Esophagus muscularis mucosa (tissue), 4 donors: ENCODE results near the gene ELAPOR1. TPM values are rescaled to one million over a fixed set of nuclear protein-coding genes. Genes with fewer than 3 reads are reported as not detected.

ENCODE experiments used
- DNase-seq: peaks from one replicate; pipeline ENCODE4 v3.0.0-alpha.2; 2017; ENCODE audit errors: extremely low spot score
- H3K27ac ChIP-seq, 4 donors: fragments of 200-600 bp; sonication (generic); replicated peaks in 1 of 4; 1 replicate in 3 of 4; 2 replicates in 1 of 4; pipeline ENCODE4 v1.5.1; 2016 to 2019; ENCODE audit warnings: mild to moderate bottlenecking in 1 of 4
- H3K27me3 ChIP-seq, 4 donors: fragments of 200-600 bp; sonication (generic); one replicate each; pipeline versions ENCODE4 v1.5.1 to v1.6.0; 2016 to 2019
- H3K36me3 ChIP-seq, 4 donors: fragments of 200-600 bp; sonication (generic); one replicate each; pipeline ENCODE4 v1.5.1; 2016 to 2019
- H3K4me1 ChIP-seq, 4 donors: fragments of 200-600 bp; sonication (generic); one replicate each; pipeline ENCODE4 v1.5.1; 2016 to 2019
- H3K4me3 ChIP-seq, 4 donors: fragments of 200-600 bp; sonication (generic); 1 replicate in 2 of 4; 2 replicates in 2 of 4; pipeline ENCODE4 v1.5.1; 2016 to 2019; ENCODE audit warnings: mild to moderate bottlenecking in 4 of 4, moderate library complexity in 1 of 4
- H3K9me3 ChIP-seq, 4 donors: fragments of 200-600 bp; sonication (generic); 1 replicate in 3 of 4; 2 replicates in 1 of 4; pipeline ENCODE4 v1.5.1; 2016 to 2019
- EP300 ChIP-seq: sonication (generic); formaldehyde crosslinking; IDR thresholded peaks from one replicate; pipeline ENCODE4 v1.6.1; 2017; ENCODE audit warnings: antibody characterized with exemption
- POLR2A ChIP-seq: fragments of 450-650 bp; IDR thresholded peaks from one replicate; pipeline ENCODE4 v1.6.1; 2017; ENCODE audit warnings: antibody characterized with exemption, moderate library complexity, mild to moderate bottlenecking, low read depth
- POLR2AphosphoS5 ChIP-seq, 2 donors: sonication (generic); formaldehyde crosslinking; IDR thresholded peaks; one replicate each; pipeline ENCODE4 v1.6.1; 2017; ENCODE audit warnings: antibody characterized with exemption in 2 of 2
- WGBS: methylation state at CpG from one replicate; pipeline ENCODE4 v1.1.5; 2018; 5-methylcytosine and 5-hydroxymethylcytosine counted together
- intact Hi-C: fragments of 100-400 bp; cut with DNase I; formaldehyde crosslinking; loops from one replicate; pipeline ENCODE4 v1.15.1; 2023
- total RNA-seq, 4 donors: library from RNA; depleted of rRNA; stranded (reverse); fragments of >200 nt; gene quantifications; one replicate each; pipeline versions ENCODE4 v1.1.0 to v1.2.1, GENCODE V29; 2016
- TF ChIP-seq, protein P1 (sequence below), 3 experiments: fragments of 200-600 bp in 2 of 3; fragments of 450-650 bp in 1 of 3; sonication (generic) in 2 of 3; IDR thresholded peaks; one replicate each; pipeline ENCODE4 v1.5.1; 2017 to 2019; ENCODE audit warnings: antibody characterized with exemption in 3 of 3, mild to moderate bottlenecking in 2 of 3, moderate library complexity in 1 of 3

ELAPOR1 gene
- total RNA-seq, 4 donors from 2014 or later = 0.34 to 0.83 (median 0.52) TPM; not detected in 1

DNA sequence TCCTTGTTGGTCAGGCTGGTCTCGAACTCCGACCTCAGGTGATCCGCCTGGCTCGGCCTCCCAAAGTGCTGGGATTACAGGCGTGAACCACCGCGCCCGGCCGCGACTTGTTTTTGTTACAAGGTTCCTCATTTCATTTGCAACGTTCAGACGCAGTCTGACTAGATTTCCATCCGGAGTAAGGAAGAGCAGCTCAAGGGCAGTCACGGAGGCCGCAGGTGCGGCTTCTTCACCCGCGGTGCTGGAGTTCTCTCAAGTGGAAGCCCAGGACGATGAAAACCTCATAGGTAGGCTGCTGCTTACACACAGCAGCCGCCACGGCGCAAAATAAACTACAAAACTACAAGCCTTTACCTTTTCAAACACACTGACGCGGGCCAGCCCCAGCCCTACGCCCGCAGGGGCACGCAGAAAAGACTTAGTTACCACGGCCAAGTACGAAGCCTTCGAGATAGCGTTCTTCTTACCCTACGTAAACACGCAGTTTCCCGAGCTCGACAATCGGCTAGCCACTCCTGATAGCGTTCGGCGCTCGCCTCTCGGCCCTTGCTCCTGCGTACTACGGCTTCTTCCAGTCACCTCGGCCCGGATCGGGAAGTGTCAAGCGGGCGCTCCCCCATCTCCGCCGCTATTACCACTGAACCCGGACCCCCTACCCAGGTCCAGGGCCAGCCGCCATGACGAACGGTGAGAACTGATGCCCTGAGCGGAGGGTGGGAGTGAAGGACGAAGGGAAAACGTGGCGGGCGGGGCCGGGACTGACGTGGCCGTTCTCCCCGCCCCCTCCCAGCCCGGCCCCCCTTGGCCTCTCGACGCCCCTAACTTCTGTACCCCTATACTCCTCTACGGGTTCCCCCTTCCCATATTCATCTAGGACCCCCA, 23.5 kb upstream of the ELAPOR1 start, which contains the start of gene TMEM167B:
TMEM167B (plus strand) TSS at position 569 of the 882 bp plus-strand sequence; CDS start at position 678, 109 bp downstream.
- peak; percentile 95 to 96 for TF ChIP-seq POLR2AphosphoS5 (IDR thresholded peaks at IDR 0.05)
- peak; percentile 78 for TF ChIP-seq POLR2A
- no peak for TF ChIP-seq EP300
- no peaks in the 10 kb centered on the region for H3K27me3 ChIP-seq
- H3K36me3 ChIP-seq = peaks cover 0 to 28% (median 15%) of the 10 kb centered on the region in 4 donors
- peaks cover 42 to 60% (median 55%) of the 10 kb centered on the region in 4 donors for H3K4me1 ChIP-seq
- DNase-seq = peak; percentile 97
- peak within 1 kb of the TSS; percentile 94 to 99 (median 98) for H3K27ac ChIP-seq
- intact Hi-C loops = no loop called here
- 4% methylated on average over 57 of the region's 67 CpGs for WGBS
- peak within 1 kb of the TSS; percentile 80 to 94 (median 83) for H3K4me3 ChIP-seq
- H3K9me3 ChIP-seq = no peaks in the 10 kb centered on the region

DNA sequence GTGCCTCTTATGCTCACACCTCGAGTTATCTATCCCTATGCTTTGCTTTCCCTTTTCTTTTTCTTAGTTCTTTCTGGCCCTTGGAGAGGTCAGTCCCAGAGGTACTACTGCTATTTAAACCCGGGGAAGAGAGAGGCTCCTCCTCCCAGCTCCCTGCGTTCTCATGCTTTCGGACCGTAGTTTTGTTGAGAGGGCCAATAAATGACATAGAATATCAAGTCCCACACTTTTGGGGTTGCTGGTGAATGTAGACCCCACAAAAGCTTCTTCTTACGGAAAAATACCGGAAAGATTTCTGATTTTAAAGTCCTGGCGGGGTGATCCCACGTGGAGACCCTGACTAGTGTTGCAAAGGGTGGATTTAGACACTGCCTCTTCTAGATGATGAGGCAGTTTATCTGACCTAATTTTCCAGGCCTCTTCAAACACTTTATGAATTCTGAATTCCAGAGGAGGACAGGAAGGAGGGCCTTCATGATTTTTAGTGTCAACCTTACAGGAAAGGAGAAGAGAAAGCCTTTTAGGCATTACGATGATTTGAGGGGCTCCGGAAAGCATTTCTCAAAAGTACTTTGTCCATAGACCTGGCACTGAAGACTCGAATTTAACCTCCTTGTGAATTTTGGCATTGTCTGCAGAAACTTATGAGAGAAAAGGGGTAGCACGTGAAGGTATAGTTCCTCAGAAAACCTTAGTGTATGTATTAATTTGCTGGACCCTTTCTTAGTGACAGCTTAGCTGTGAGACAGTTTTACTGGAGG, 22.7 kb upstream of the ELAPOR1 start:
- no peak for DNase-seq
- peak overlapping the region; percentile 80 to 94 (median 83) for H3K4me3 ChIP-seq
- no peaks in the 10 kb centered on the region for H3K9me3 ChIP-seq
- intact Hi-C loops = no loop called here
- peak overlapping the region; percentile 94 to 99 (median 98) for H3K27ac ChIP-seq
- no peaks in the 10 kb centered on the region for H3K27me3 ChIP-seq
- TF ChIP-seq POLR2A (no peak), EP300 (no peak), POLR2AphosphoS5 (IDR thresholded peaks at IDR 0.05) (no peak)
- TF ChIP-seq, protein P1, sequence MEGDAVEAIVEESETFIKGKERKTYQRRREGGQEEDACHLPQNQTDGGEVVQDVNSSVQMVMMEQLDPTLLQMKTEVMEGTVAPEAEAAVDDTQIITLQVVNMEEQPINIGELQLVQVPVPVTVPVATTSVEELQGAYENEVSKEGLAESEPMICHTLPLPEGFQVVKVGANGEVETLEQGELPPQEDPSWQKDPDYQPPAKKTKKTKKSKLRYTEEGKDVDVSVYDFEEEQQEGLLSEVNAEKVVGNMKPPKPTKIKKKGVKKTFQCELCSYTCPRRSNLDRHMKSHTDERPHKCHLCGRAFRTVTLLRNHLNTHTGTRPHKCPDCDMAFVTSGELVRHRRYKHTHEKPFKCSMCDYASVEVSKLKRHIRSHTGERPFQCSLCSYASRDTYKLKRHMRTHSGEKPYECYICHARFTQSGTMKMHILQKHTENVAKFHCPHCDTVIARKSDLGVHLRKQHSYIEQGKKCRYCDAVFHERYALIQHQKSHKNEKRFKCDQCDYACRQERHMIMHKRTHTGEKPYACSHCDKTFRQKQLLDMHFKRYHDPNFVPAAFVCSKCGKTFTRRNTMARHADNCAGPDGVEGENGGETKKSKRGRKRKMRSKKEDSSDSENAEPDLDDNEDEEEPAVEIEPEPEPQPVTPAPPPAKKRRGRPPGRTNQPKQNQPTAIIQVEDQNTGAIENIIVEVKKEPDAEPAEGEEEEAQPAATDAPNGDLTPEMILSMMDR (IDR thresholded peaks at IDR 0.05) = no peak
- 5% methylated on average over 13 of the region's 13 CpGs for WGBS
- H3K36me3 ChIP-seq = peaks cover 0 to 34% (median 15%) of the 10 kb centered on the region in 4 donors
- H3K4me1 ChIP-seq = peaks cover 42 to 63% (median 57%) of the 10 kb centered on the region in 4 donors

- H3K36me3 ChIP-seq = peaks cover 0 to 39% (median 19%) of the 10 kb centered on the region in 4 donors
- intact Hi-C loops = no loop called here
- peaks cover 42 to 68% (median 59%) of the 10 kb centered on the region in 4 donors for H3K4me1 ChIP-seq
- no peaks in the 10 kb centered on the region for H3K9me3 ChIP-seq
- no peaks in the 10 kb centered on the region for H3K27me3 ChIP-seq
- peak overlapping the region; percentile 80 to 94 (median 83) for H3K4me3 ChIP-seq
- no peak for DNase-seq
- TF ChIP-seq EP300 = no peak
- no peak for TF ChIP-seq POLR2A
- TF ChIP-seq, protein P1 (IDR thresholded peaks at IDR 0.05) = no peak
- TF ChIP-seq POLR2AphosphoS5 (IDR thresholded peaks at IDR 0.05) = no peak
- WGBS = 5% methylated on average over 1 of the region's 1 CpG
- peak overlapping the region; percentile 94 to 99 (median 98) for H3K27ac ChIP-seq
Measured at GRCh38 chr1:109091839-109092193, 22.1 kb upstream of the ELAPOR1 start.

DNA sequence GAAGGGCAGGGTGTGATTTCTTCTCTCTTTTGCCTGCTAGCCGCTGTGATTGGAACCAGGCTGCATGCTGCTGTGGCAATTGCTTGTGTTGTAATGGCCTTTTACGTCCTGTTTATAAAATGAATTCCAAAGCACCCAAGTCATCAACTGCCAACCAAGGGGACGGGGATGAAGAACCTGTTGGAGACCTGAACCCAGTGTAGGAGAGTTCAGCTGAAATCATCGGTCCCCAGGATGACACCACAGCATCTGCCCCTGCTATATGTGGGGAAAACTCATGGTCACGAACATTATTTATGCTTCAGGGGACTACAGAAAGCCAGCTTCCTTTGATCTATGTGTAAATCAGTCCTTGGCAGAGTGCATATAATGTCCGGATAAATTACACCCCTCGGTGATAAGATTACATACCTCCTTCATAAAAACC, 19.5 kb upstream of the ELAPOR1 start:
- TF ChIP-seq EP300 (no peak), POLR2AphosphoS5 (IDR thresholded peaks at IDR 0.05) (peak; percentile 22 to 79), POLR2A (no peak)
- TF ChIP-seq, protein P1 (IDR thresholded peaks at IDR 0.05) = no peak
- Histone ChIP-seq H3K36me3 (peaks cover 0 to 41% (median 20%) of the 10 kb centered on the region in 4 donors), H3K4me3 (no peak overlapping the region), H3K27ac (peak overlapping the region; percentile 64 to 99 (median 72)), H3K27me3 (no peaks in the 10 kb centered on the region), H3K4me1 (peaks cover 44 to 65% (median 53%) of the 10 kb centered on the region in 4 donors), H3K9me3 (no peaks in the 10 kb centered on the region)
- no peak for DNase-seq
- intact Hi-C loops = no loop called here
- WGBS = 48% methylated on average over 7 of the region's 7 CpGs
